Body of pancreas (tissue), 4 donors: ENCODE data around the gene BMP7.

ENCODE experiments used
- POLR2A ChIP-seq, 3 donors: fragments of 450-650 bp; IDR thresholded peaks; one replicate each; pipeline ENCODE4 v1.6.1; 2016; ENCODE audit warnings: antibody characterized with exemption in 3 of 3, mild to moderate bottlenecking in 2 of 3
- TF ChIP-seq, protein P1 (sequence below), 7 experiments: fragments of 450-650 bp in 4 of 7; fragments of 200-600 bp in 3 of 7; sonication (generic) in 3 of 7; IDR thresholded peaks; one replicate each; pipeline ENCODE4 v1.5.1; 2016 to 2019; ENCODE audit warnings: antibody characterized with exemption in 7 of 7

DNA sequence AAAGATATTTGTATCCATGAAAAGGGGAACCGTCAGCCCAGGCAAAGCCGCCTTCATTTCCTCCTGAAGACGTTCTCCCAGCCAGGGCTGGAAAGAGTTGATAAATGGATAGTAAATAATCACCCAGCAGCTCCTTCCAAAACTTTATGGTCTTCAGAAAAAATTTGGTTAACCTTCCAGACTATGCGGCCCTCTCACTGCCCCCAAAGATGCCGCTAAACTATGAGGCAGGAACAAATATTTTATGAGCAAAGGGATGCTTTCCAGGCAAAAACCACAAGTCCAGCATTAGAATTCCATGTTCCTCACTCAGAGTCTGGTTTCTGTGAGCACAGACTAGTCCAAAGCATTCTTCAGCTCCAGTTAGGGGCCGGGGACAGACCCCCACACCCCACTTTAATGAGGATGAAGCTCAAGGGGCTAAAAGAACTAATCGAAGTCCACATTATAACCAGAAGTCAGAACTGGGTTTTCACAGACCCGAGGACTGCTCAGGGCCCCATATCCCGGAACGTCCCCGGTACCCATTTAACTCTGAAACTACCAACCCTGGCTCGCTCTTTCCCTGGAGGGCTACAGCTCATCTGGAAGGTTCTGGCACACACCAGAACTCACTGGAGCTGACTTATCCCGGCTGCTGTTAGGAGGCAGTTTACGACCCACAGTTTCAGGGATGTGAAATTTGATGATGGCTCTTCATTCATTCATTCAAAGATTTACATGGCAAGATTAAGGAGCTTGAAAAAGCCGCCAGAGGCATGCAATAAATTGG is 29.4 kb downstream of the BMP7 start:
- TF ChIP-seq, protein P1, sequence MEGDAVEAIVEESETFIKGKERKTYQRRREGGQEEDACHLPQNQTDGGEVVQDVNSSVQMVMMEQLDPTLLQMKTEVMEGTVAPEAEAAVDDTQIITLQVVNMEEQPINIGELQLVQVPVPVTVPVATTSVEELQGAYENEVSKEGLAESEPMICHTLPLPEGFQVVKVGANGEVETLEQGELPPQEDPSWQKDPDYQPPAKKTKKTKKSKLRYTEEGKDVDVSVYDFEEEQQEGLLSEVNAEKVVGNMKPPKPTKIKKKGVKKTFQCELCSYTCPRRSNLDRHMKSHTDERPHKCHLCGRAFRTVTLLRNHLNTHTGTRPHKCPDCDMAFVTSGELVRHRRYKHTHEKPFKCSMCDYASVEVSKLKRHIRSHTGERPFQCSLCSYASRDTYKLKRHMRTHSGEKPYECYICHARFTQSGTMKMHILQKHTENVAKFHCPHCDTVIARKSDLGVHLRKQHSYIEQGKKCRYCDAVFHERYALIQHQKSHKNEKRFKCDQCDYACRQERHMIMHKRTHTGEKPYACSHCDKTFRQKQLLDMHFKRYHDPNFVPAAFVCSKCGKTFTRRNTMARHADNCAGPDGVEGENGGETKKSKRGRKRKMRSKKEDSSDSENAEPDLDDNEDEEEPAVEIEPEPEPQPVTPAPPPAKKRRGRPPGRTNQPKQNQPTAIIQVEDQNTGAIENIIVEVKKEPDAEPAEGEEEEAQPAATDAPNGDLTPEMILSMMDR (IDR thresholded peaks at IDR 0.05): no peak
- no peak for TF ChIP-seq POLR2A (IDR thresholded peaks at IDR 0.05)
